Endothelial cell of umbilical vein (primary cell): ENCODE results near the gene FBLN2. TPM values are rescaled to one million over a fixed set of nuclear protein-coding genes. Genes with fewer than 3 reads are reported as not detected.

Experiments used
- BruUV-seq: library from RNA; stranded (reverse); fragments of 400-500 nt; replicated peaks from 2 replicates; lab custom pipeline; 2021; lab: Mats Ljungman, UMichigan
- CTCF ChIA-PET: fragments of 300-600, 350-600 bp; sonication (Branson Sonifier 250); formaldehyde crosslinking; loops from one replicate; lab custom pipeline; 2021; ENCODE audit warnings: antibody characterized with exemption, inconsistent platforms; lab: Charles Lee
- POLR2A ChIA-PET: fragments of 300-600, 350-600 bp; sonication (Branson Sonifier 250); formaldehyde crosslinking; loops from one replicate; lab custom pipeline; 2021; ENCODE audit warnings: antibody characterized with exemption, inconsistent platforms; lab: Charles Lee
- DNase-seq: peaks from one replicate; pipeline ENCODE4 v3.0.0-alpha.2; 2011; ENCODE audit warnings: low read depth, low spot score
- FAIRE-seq: peaks from 2 replicates; lab custom pipeline; 2011; peaks lifted over from hg19 to GRCh38; lab: Jason Lieb, UNC
- H2AFZ ChIP-seq: 2 replicates; pipeline ENCODE4 v1.6.0; 2012; ENCODE audit warnings: low read depth, low read length, control low read depth, inconsistent platforms
- H3K27ac ChIP-seq: 2 replicates; pipeline ENCODE4 v1.5.1; 2011; ENCODE audit warnings: low read depth, mild to moderate bottlenecking, control low read depth, low read length, moderate library complexity; ENCODE audit not compliant: insufficient read depth
- H3K27me3 ChIP-seq, 2 experiments: 2 replicates each; pipeline versions ENCODE4 v1.6.0 to v1.6.1; 2011; ENCODE audit warnings: low read length in 2 of 2, mixed read lengths in 1 of 2; ENCODE audit not compliant: control insufficient read depth in 2 of 2, insufficient read depth in 2 of 2
- H3K36me3 ChIP-seq, 2 experiments: 2 replicates in 1 of 2; 3 replicates in 1 of 2; pipeline ENCODE4 v1.5.1; 2011; ENCODE audit warnings: low read length in 2 of 2, mild to moderate bottlenecking in 1 of 2, moderate library complexity in 1 of 2; ENCODE audit not compliant: control insufficient read depth in 2 of 2, insufficient read depth in 2 of 2; ENCODE audit errors: extremely low read depth in 1 of 2
- H3K4me1 ChIP-seq: 3 replicates; pipeline ENCODE4 v1.5.1; 2011; ENCODE audit warnings: mild to moderate bottlenecking, low read length; ENCODE audit not compliant: control insufficient read depth, insufficient read depth; ENCODE audit errors: extremely low read depth
- H3K4me2 ChIP-seq: 2 replicates; pipeline ENCODE4 v1.6.1; 2011; ENCODE audit warnings: low read length, control low read depth, mixed read lengths; ENCODE audit not compliant: insufficient read depth
- H3K4me3 ChIP-seq, 3 experiments: fragments of 200-600 bp in 1 of 3; sonication (generic), shearing (Covaris generic) in 1 of 3; replicated peaks in 1 of 3; 2 replicates each; pipeline ENCODE4 v1.5.1; 2011 to 2016; ENCODE audit warnings: control low read depth in 3 of 3, low read length in 3 of 3, mild to moderate bottlenecking in 2 of 3, inconsistent platforms in 1 of 3, low read depth in 1 of 3, moderate library complexity in 1 of 3; ENCODE audit not compliant: insufficient read depth in 1 of 3
- H3K79me2 ChIP-seq: 2 replicates; pipeline ENCODE4 v1.6.0; 2012; ENCODE audit warnings: low read length, inconsistent platforms; ENCODE audit not compliant: control insufficient read depth, insufficient read depth
- H3K9ac ChIP-seq: replicated peaks from 2 replicates; pipeline ENCODE3; 2011; ENCODE audit warnings: low read length, control low read depth; ENCODE audit not compliant: insufficient read depth; ENCODE audit errors: extremely low read depth
- H3K9me1 ChIP-seq: replicated peaks from 3 replicates; pipeline ENCODE4 v1.6.0; 2011; ENCODE audit warnings: mild to moderate bottlenecking, low read length; ENCODE audit not compliant: control insufficient read depth, insufficient read depth; ENCODE audit errors: extremely low read depth
- H3K9me3 ChIP-seq: replicated peaks from 2 replicates; pipeline ENCODE4 v1.5.1; 2012; ENCODE audit warnings: low read length, inconsistent platforms; ENCODE audit not compliant: control insufficient read depth, insufficient read depth
- H4K20me1 ChIP-seq: replicated peaks from 2 replicates; pipeline ENCODE3; 2011; ENCODE audit warnings: mild to moderate bottlenecking, low read length; ENCODE audit not compliant: control insufficient read depth, insufficient read depth; ENCODE audit errors: extremely low read depth
- CTCF ChIP-seq, 2 donors: IDR thresholded peaks; 1 replicate in 1 of 2; 2 replicates in 1 of 2; pipeline ENCODE4 v1.5.1; 2011; ENCODE audit warnings: low read length in 2 of 2, mild to moderate bottlenecking in 2 of 2, moderate library complexity in 2 of 2, control low read depth in 1 of 2, inconsistent platforms in 1 of 2, low read depth in 1 of 2; ENCODE audit not compliant: insufficient read depth in 1 of 2; ENCODE audit errors: extremely low read depth in 1 of 2
- EZH2 ChIP-seq: IDR thresholded peaks from 2 replicates; pipeline ENCODE4 v1.6.1; 2012; ENCODE audit warnings: borderline replicate concordance, low read depth, mild to moderate bottlenecking, moderate library complexity, low read length, inconsistent platforms; ENCODE audit not compliant: severe bottlenecking
- FOS ChIP-seq: IDR thresholded peaks from 2 replicates; pipeline ENCODE4 v1.6.1; 2011; ENCODE audit warnings: mild to moderate bottlenecking, low read length, moderate library complexity, borderline replicate concordance; ENCODE audit not compliant: insufficient read depth
- GATA2 ChIP-seq: IDR thresholded peaks from 2 replicates; pipeline ENCODE4 v1.7.0; 2011; ENCODE audit warnings: low read depth, mild to moderate bottlenecking, moderate library complexity, mixed read lengths, low read length; ENCODE audit not compliant: insufficient read length, insufficient read depth
- JUN ChIP-seq: IDR thresholded peaks from 2 replicates; pipeline ENCODE4 v1.6.1; 2011; ENCODE audit warnings: borderline replicate concordance, low read depth; ENCODE audit not compliant: insufficient read length, insufficient read depth
- MAX ChIP-seq: IDR thresholded peaks from 2 replicates; pipeline ENCODE4 v1.6.1; 2011; ENCODE audit not compliant: insufficient read depth, insufficient read length
- MYC ChIP-seq: IDR thresholded peaks from one replicate; pipeline ENCODE4 v1.6.1; 2011; ENCODE audit warnings: mild to moderate bottlenecking, low read depth, low read length
- POLR2A ChIP-seq: IDR thresholded peaks from 2 replicates; pipeline ENCODE4 v1.6.1; 2012; ENCODE audit warnings: low read depth, mild to moderate bottlenecking, control low read depth, low read length
- POLR2AphosphoS5 ChIP-seq: IDR thresholded peaks from 2 replicates; pipeline ENCODE4 v1.6.1; 2012; ENCODE audit warnings: low read depth, mild to moderate bottlenecking, control low read depth, low read length, moderate library complexity; ENCODE audit not compliant: insufficient read depth
- dilution Hi-C: fragments of 300-500 bp; cut with MboI; formaldehyde crosslinking; loops from one replicate; pipeline ENCODE4 v1.15.0; 2019; ENCODE audit warnings: low sequenced_read_pairs; ENCODE audit not compliant: extremely low pct_ligation_motif_present
- intact Hi-C: fragments of 100-400 bp; cut with micrococcal nuclease; formaldehyde crosslinking; loops from one replicate; pipeline ENCODE4 v1.10.0; 2022
- polyA plus RNA-seq, 4 experiments: library from polyadenylated mRNA; depleted of rRNA in 3 of 4; stranded (reverse) in 3 of 4; unstranded in 1 of 4; fragments of >200 nt; gene quantifications; 2 replicates each; pipeline versions ENCODE4 v1.2.1 to v1.2.3, GENCODE V29; 2011 to 2012; ENCODE audit warnings: missing spikeins in 1 of 4
- total RNA-seq: library from RNA; stranded (reverse); gene quantifications from 2 replicates; pipeline ENCODE4 v1.2.3, GENCODE V29; 2021

The FBLN2 gene
- total and polyA plus RNA-seq, 2 donors (not counting 3 experiments of a cell fraction or from before 2014, with no cell fraction given): 1.4 to 1.9 TPM

GRCh38 chr3:13552857-13553652 is 4.1 kb downstream of the FBLN2 start:
- intact Hi-C loops: no loop called here
- TF ChIP-seq POLR2AphosphoS5 (no peak), JUN (no peak), EZH2 (no peak), CTCF (IDR thresholded peaks at IDR 0.05; ENCODE audit: extremely low read depth in 1 of 2, insufficient read depth in 1 of 2, low read depth in 1 of 2, low read length in 2 of 2) (no peak), FOS (no peak), MYC (no peak), GATA2 (no peak), MAX (no peak), POLR2A (no peak)
- no TSS peak for BruUV-seq

More at GRCh38 chr3:13552857-13553652, 4.1 kb downstream of the FBLN2 start:
- H3K4me1 ChIP-seq: peaks cover 5% of the 10 kb centered on the region
- no peak overlapping the region for H2AFZ ChIP-seq
- FAIRE-seq (no peak), DNase-seq (no peak)
- ChIA-PET CTCF (no interaction called here), POLR2A (no interaction called here)
- H3K27me3 ChIP-seq: peaks cover 4 to 11% of the 10 kb centered on the region in 2 experiments
- no peak overlapping the region for H3K9ac ChIP-seq
- H3K4me3 ChIP-seq: no peak overlapping the region
- H3K9me3 ChIP-seq: no peaks in the 10 kb centered on the region
- no peaks in the 10 kb centered on the region for H3K36me3 ChIP-seq
- no peak overlapping the region for H3K4me2 ChIP-seq
- no peaks in the 10 kb centered on the region for H3K79me2 ChIP-seq
- no peaks in the 10 kb centered on the region for H4K20me1 ChIP-seq
- dilution Hi-C loops: no loop called here
- no peak overlapping the region for H3K27ac ChIP-seq
- H3K9me1 ChIP-seq: no peaks in the 10 kb centered on the region
